Thoracic aorta (tissue), 2 donors: ENCODE results near the gene CNTN4. TPM values are rescaled to one million over a fixed set of nuclear protein-coding genes. Genes with fewer than 3 reads are reported as not detected.

ENCODE experiments used
- ATAC-seq: fragments of 150-250 bp; one replicate; pipeline ENCODE4 v1.8.0; 2017; ENCODE audit warnings: low read depth; ENCODE audit not compliant: insufficient number of reproducible peaks, low FRiP score
- DNase-seq: peaks from one replicate; pipeline ENCODE4 v3.0.0-alpha.2; 2020; ENCODE audit warnings: low spot score
- H3K27ac ChIP-seq, 2 donors: fragments of 200-600 bp; sonication (generic); 1 replicate in 1 of 2; 2 replicates in 1 of 2; pipeline ENCODE4 v1.5.1; 2016; ENCODE audit warnings: mild to moderate bottlenecking in 2 of 2, moderate library complexity in 2 of 2
- H3K27me3 ChIP-seq: fragments of 200-600 bp; sonication (generic); replicated peaks from 2 replicates; pipeline ENCODE4 v1.6.0; 2016; ENCODE audit warnings: mild to moderate bottlenecking; ENCODE audit not compliant: insufficient read depth
- H3K36me3 ChIP-seq: fragments of 200-600 bp; sonication (generic); one replicate; pipeline ENCODE4 v1.5.1; 2016
- H3K4me1 ChIP-seq, 2 donors: fragments of 200-600 bp; sonication (generic); 1 replicate in 1 of 2; 2 replicates in 1 of 2; pipeline versions ENCODE4 v1.5.1 to v1.6.0; 2016; ENCODE audit warnings: low read depth in 2 of 2, mild to moderate bottlenecking in 1 of 2; ENCODE audit not compliant: control insufficient read depth in 1 of 2
- H3K4me3 ChIP-seq: fragments of 200-600 bp; sonication (generic); 2 replicates; pipeline ENCODE4 v1.5.1; 2016; ENCODE audit warnings: mild to moderate bottlenecking
- H3K9me3 ChIP-seq: fragments of 200-600 bp; sonication (generic); 2 replicates; pipeline ENCODE4 v1.5.1; 2016
- total RNA-seq, 2 donors: library from RNA; depleted of rRNA; stranded (reverse); fragments of >200 nt; gene quantifications; one replicate each; pipeline versions ENCODE4 v1.1.0 to v1.2.3, GENCODE V29; 2016
- TF ChIP-seq, protein P1 (sequence below): fragments of 200-600 bp; sonication (generic); IDR thresholded peaks from one replicate; pipeline ENCODE4 v1.5.1; 2019; ENCODE audit warnings: antibody characterized with exemption

The CNTN4 gene
- total RNA-seq, 2 donors from 2014 or later, result 103 to 116 TPM

DNA sequence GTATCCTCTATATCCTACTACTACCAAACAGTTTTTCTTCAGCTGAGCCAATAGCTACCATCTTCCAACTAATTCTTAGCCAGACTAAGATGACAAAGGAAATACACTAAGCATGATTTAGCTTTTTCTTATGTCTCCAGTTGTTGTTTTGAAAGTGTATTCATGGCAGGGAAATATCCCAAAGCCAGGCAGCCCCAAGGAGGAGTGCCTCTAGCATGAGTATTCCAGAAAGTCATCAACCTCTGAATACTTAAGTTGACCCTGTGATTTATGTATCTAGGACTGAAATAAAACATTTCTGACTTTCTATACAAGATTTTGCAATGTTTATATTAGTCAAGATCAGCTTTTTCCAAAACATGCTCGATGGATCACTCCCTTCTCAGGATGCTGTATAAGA is 562.4 kb downstream of the CNTN4 start:
- H3K9me3 ChIP-seq, result no peaks in the 10 kb centered on the region
- TF ChIP-seq, protein P1, sequence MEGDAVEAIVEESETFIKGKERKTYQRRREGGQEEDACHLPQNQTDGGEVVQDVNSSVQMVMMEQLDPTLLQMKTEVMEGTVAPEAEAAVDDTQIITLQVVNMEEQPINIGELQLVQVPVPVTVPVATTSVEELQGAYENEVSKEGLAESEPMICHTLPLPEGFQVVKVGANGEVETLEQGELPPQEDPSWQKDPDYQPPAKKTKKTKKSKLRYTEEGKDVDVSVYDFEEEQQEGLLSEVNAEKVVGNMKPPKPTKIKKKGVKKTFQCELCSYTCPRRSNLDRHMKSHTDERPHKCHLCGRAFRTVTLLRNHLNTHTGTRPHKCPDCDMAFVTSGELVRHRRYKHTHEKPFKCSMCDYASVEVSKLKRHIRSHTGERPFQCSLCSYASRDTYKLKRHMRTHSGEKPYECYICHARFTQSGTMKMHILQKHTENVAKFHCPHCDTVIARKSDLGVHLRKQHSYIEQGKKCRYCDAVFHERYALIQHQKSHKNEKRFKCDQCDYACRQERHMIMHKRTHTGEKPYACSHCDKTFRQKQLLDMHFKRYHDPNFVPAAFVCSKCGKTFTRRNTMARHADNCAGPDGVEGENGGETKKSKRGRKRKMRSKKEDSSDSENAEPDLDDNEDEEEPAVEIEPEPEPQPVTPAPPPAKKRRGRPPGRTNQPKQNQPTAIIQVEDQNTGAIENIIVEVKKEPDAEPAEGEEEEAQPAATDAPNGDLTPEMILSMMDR, result no peak
- H3K27ac ChIP-seq, result no peak overlapping the region
- DNase-seq, result no peak
- no peaks in the 10 kb centered on the region for H3K36me3 ChIP-seq
- no peak for ATAC-seq
- H3K27me3 ChIP-seq, result no peaks in the 10 kb centered on the region
- no peak overlapping the region for H3K4me3 ChIP-seq
- peaks cover 3 to 7% of the 10 kb centered on the region in 2 donors for H3K4me1 ChIP-seq

DNA sequence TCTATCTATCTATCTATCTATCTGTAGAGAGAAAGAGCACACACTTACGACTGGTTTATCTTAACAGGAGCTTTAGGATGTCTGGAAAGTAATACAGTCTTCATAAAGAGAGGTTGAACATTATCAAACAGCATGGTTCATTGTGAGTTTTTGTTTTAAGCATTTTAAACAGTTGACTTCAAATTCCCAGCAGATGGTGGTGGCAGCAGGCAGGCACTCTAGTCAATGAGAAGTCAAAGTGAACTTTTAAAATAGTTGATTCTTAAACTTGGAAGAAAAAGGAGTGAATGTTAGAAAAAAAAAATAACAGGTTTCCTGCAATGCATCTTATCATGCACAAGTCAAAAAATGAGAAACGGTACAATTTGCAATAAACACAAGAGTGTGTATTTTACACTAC is 578.8 kb downstream of the CNTN4 start:
- Histone ChIP-seq H3K27ac (no peak overlapping the region), H3K9me3 (no peaks in the 10 kb centered on the region), H3K36me3 (no peaks in the 10 kb centered on the region), H3K27me3 (no peaks in the 10 kb centered on the region), H3K4me3 (no peak overlapping the region), H3K4me1 (no peaks in the 10 kb centered on the region)
- TF ChIP-seq, protein P1, result no peak
- no peak for DNase-seq
- no peak for ATAC-seq

DNA sequence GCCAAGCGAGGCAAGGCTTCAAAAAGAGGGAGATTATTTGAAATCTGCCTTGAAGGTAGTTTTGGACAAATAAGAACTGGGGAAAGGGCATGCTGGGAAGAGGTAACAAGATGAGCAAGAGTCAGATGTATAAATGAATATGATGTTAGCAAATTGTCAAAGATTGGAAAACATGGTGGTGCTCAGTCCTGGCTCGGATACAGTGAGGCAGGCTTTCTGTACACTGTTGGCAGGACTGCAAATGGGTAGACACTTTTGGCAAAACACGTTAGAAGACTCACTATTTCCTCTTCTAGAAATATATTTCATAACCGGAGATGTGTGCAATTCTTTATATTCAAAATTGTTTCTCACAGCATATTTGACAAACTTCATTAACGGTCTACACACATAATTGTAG is 581.6 kb downstream of the CNTN4 start:
- Histone ChIP-seq H3K9me3 (no peaks in the 10 kb centered on the region), H3K4me1 (no peaks in the 10 kb centered on the region), H3K27ac (no peak overlapping the region), H3K27me3 (no peaks in the 10 kb centered on the region), H3K4me3 (no peak overlapping the region), H3K36me3 (no peaks in the 10 kb centered on the region)
- ATAC-seq, result no peak
- DNase-seq, result no peak
- TF ChIP-seq, protein P1, result no peak

DNA sequence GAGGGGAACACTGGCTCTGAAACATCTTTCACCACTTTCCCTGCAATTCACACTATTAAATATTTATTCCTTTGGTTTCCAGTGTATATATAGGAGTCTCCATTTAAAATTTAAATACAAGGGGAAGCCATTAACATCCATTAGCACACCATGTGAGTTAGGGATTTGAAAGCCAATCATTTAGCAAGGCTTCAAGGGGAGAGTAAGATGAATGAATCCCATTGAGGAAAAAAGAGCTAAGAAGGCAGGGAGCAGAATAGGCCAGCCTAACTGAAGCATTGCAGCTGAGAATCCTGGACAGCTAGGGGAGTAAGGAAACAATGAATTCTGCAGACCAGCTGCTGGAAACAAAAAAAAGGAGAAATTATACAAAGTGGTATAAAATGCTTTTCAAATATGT is 585.4 kb downstream of the CNTN4 start:
- Histone ChIP-seq H3K4me1 (no peaks in the 10 kb centered on the region), H3K36me3 (no peaks in the 10 kb centered on the region)
- ATAC-seq, result no peak

DNA sequence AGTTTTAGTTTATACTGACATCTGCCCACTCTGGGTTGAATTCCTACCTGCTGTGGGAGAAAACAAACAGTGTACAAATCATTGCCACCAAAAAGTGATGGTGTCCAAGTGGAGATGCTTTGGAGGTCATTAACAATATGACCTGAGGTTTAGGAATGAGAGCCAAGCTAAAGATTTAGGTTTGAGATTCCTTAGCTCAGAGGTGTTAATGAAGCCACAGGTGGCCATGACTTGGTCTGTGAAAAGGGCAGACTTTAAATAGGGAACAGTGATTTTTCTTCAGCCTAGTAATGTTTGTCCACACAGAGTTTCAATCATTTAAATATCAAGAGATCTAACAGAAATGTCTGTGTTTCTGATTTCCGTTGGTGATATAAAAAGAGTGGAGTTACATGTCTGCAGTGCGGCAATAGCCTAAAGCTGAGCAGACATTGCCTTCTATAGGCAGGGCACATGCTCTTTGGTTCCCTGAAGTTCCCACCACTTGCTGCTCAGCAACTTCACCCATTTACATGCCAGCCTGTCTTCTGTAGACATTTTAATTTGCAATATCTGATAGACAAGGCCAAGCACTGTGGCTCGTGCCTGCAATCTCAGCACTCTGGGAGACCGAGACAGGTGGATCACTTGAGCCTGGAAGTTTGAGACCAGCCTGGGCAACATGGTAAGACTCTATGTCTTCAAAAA is 588.3 kb downstream of the CNTN4 start:
- ATAC-seq (no peak), DNase-seq (no peak)
- Histone ChIP-seq H3K36me3 (no peaks in the 10 kb centered on the region), H3K9me3 (no peaks in the 10 kb centered on the region), H3K4me3 (no peak overlapping the region), H3K27ac (no peak overlapping the region), H3K27me3 (no peaks in the 10 kb centered on the region), H3K4me1 (no peaks in the 10 kb centered on the region)
- TF ChIP-seq, protein P1, result no peak

More for the DNA sequence above, 585.4 kb downstream of the CNTN4 start:
- H3K27ac ChIP-seq, result no peak overlapping the region
- no peak for DNase-seq
- no peaks in the 10 kb centered on the region for H3K9me3 ChIP-seq
- H3K27me3 ChIP-seq, result no peaks in the 10 kb centered on the region
- TF ChIP-seq, protein P1, result no peak
- H3K4me3 ChIP-seq, result no peak overlapping the region
